OCI-LY7 (cell line): ENCODE results near the gene GATA2.

Experiments
- CTCF ChIP-seq: fragments of 200-600 bp; sonication (generic); conservative IDR thresholded peaks from 2 replicates; pipeline ENCODE4 v1.5.1; 2014; ENCODE audit warnings: mild to moderate bottlenecking, antibody characterized with exemption, low read length, moderate library complexity, mixed read lengths
- EZH2phosphoT487 ChIP-seq: fragments of 200-600 bp; sonication (generic); IDR thresholded peaks from 2 replicates; pipeline ENCODE4 v1.6.1; 2018; ENCODE audit warnings: low read depth, borderline replicate concordance, mild to moderate bottlenecking, mixed run types, antibody characterized with exemption, low read length, moderate library complexity, mixed read lengths

- TF ChIP-seq CTCF (no peak), EZH2phosphoT487 (no peak)
These were observed 44.5 kb downstream of the GATA2 start for GRCh38 chr3:128448491-128448890.
